ENCODE data around the gene APLP2.

The APLP2 gene

DNA sequence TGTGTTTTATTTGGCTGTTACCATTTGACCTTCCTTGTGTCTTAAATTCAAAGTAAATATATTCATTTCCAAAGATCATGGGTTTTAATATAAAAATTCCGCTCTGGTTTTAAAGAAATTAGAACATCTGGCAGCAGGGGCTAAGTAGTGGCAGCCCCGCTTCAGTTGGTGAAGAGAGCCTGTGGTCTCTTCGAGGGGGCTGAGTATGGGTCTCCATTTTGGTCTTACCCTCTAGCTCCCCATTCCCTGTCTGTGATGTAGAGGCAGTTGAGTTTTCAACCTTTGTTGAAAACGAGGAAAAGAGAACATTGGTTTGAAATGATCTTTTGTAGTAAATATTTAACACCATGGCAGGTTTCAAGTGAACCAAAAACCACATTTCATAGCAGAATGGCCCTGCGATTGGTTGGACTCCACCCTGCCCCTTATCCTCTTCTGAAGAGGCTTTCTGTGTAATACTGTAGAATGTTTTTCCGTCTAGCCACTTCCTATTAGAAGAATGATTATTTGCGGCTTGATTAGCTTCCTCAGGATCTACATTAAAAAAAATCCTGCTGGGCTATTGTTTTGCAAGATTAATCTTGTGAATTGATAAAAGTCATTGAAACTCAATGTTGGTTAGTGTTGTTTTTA is 17.7 kb downstream of the APLP2 start:
- TF ChIP-seq CREB1 (IDR thresholded peaks at IDR 0.05; ENCODE audit: low read depth): no peak
- no peak for TF ChIP-seq TEAD4 (IDR thresholded peaks at IDR 0.05)
- TF ChIP-seq TAF1 (IDR thresholded peaks at IDR 0.05; ENCODE audit: low read depth): no peak
- TF ChIP-seq EP300 (IDR thresholded peaks at IDR 0.05; ENCODE audit: borderline replicate concordance): no peak
- TF ChIP-seq, protein P1, sequence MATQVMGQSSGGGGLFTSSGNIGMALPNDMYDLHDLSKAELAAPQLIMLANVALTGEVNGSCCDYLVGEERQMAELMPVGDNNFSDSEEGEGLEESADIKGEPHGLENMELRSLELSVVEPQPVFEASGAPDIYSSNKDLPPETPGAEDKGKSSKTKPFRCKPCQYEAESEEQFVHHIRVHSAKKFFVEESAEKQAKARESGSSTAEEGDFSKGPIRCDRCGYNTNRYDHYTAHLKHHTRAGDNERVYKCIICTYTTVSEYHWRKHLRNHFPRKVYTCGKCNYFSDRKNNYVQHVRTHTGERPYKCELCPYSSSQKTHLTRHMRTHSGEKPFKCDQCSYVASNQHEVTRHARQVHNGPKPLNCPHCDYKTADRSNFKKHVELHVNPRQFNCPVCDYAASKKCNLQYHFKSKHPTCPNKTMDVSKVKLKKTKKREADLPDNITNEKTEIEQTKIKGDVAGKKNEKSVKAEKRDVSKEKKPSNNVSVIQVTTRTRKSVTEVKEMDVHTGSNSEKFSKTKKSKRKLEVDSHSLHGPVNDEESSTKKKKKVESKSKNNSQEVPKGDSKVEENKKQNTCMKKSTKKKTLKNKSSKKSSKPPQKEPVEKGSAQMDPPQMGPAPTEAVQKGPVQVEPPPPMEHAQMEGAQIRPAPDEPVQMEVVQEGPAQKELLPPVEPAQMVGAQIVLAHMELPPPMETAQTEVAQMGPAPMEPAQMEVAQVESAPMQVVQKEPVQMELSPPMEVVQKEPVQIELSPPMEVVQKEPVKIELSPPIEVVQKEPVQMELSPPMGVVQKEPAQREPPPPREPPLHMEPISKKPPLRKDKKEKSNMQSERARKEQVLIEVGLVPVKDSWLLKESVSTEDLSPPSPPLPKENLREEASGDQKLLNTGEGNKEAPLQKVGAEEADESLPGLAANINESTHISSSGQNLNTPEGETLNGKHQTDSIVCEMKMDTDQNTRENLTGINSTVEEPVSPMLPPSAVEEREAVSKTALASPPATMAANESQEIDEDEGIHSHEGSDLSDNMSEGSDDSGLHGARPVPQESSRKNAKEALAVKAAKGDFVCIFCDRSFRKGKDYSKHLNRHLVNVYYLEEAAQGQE (IDR thresholded peaks at IDR 0.05; ENCODE audit: low read depth): no peak
- no peak for TF ChIP-seq TCF12 (IDR thresholded peaks at IDR 0.05; ENCODE audit: low read depth)
- TF ChIP-seq, protein P2, sequence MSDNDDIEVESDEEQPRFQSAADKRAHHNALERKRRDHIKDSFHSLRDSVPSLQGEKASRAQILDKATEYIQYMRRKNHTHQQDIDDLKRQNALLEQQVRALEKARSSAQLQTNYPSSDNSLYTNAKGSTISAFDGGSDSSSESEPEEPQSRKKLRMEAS (IDR thresholded peaks at IDR 0.05): no peak
- TF ChIP-seq RAD21 (IDR thresholded peaks at IDR 0.05; ENCODE audit: low read depth): no peak
- TF ChIP-seq NFIC (IDR thresholded peaks at IDR 0.05): no peak
- no peak for TF ChIP-seq EGR1 (IDR thresholded peaks at IDR 0.05)

GRCh38 chr11:130088217-130088616 is 18.5 kb downstream of the APLP2 start:
- TF ChIP-seq, protein P1 (IDR thresholded peaks at IDR 0.05; ENCODE audit: low read depth): no peak
- TF ChIP-seq TAF1 (IDR thresholded peaks at IDR 0.05; ENCODE audit: low read depth): no peak
- TF ChIP-seq TEAD4 (IDR thresholded peaks at IDR 0.05): no peak

- TF ChIP-seq ZBTB7A (IDR thresholded peaks at IDR 0.05; ENCODE audit: low read depth) (no peak), NFIC (IDR thresholded peaks at IDR 0.05) (peak; percentile 43; the same call in 1 of the 2 replicates)
These were observed 19.4 kb downstream of the APLP2 start for GRCh38 chr11:130088919-130089673.

GRCh38 chr11:130089674-130090073 is 20.0 kb downstream of the APLP2 start:
- TF ChIP-seq TEAD4 (IDR thresholded peaks at IDR 0.05): no peak
- no peak for TF ChIP-seq FOXM1 (IDR thresholded peaks at IDR 0.05; ENCODE audit: borderline replicate concordance, low read depth)
- no peak for TF ChIP-seq USF1 (IDR thresholded peaks at IDR 0.05)
- TF ChIP-seq ZBTB7A (IDR thresholded peaks at IDR 0.05; ENCODE audit: low read depth): no peak
- TF ChIP-seq, protein P2 (IDR thresholded peaks at IDR 0.05): no peak; the same call in 1 of the 2 replicates
- no peak for TF ChIP-seq CREB1 (IDR thresholded peaks at IDR 0.05; ENCODE audit: low read depth)
- TF ChIP-seq YY1 (IDR thresholded peaks at IDR 0.05; ENCODE audit: low read depth): no peak; the same call in 1 of the 2 replicates
- TF ChIP-seq, protein P1 (IDR thresholded peaks at IDR 0.05; ENCODE audit: low read depth): no peak
- TF ChIP-seq EP300 (IDR thresholded peaks at IDR 0.05; ENCODE audit: borderline replicate concordance): no peak; the same call in 1 of the 2 replicates
- no peak for TF ChIP-seq TCF12 (IDR thresholded peaks at IDR 0.05; ENCODE audit: low read depth)
- no peak for TF ChIP-seq CEBPB (IDR thresholded peaks at IDR 0.05)
- no peak for TF ChIP-seq RAD21 (IDR thresholded peaks at IDR 0.05; ENCODE audit: low read depth)
- no peak for TF ChIP-seq TAF1 (IDR thresholded peaks at IDR 0.05; ENCODE audit: low read depth)
- no peak for TF ChIP-seq NFIC (IDR thresholded peaks at IDR 0.05)
- no peak for TF ChIP-seq EGR1 (IDR thresholded peaks at IDR 0.05)

DNA sequence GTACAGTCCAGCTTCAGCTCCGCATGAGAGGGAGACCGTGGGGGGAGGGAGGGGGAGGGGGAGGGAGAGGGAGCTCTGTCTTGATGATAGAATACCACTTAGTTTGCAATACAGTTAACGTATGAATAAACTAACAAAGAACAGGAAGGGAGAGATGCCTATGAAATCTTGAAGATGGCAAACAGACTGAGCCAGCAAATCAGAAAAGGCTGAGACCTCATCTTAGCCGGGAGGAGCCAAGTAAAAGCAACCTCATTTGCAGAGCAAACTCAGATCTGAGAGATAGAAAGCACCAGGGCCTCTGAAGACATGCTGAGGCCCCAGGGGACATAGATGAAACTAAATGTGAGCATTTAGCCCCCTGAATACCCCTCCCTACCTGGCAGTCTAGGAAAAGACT is 23.0 kb downstream of the APLP2 start:
- no peak for TF ChIP-seq TAF1 (IDR thresholded peaks at IDR 0.05; ENCODE audit: low read depth)
- no peak for TF ChIP-seq YY1 (IDR thresholded peaks at IDR 0.05; ENCODE audit: low read depth)
- TF ChIP-seq RAD21 (IDR thresholded peaks at IDR 0.05; ENCODE audit: low read depth): no peak
- TF ChIP-seq CREB1 (IDR thresholded peaks at IDR 0.05; ENCODE audit: low read depth): no peak
- no peak for TF ChIP-seq FOXM1 (IDR thresholded peaks at IDR 0.05; ENCODE audit: borderline replicate concordance, low read depth)
- no peak for TF ChIP-seq EP300 (IDR thresholded peaks at IDR 0.05; ENCODE audit: borderline replicate concordance)
- TF ChIP-seq, protein P1 (IDR thresholded peaks at IDR 0.05; ENCODE audit: low read depth): no peak
- TF ChIP-seq ZBTB7A (IDR thresholded peaks at IDR 0.05; ENCODE audit: low read depth): no peak

Measured in Ishikawa (cell line).